OCI-LY1 (cell line): ENCODE measurements around the gene ZP1.
A peak's percentile ranks its signal among the peaks of the same experiment; 100 is the strongest.

Experiments
- H2AFZ ChIP-seq: fragments of 200-600 bp; sonication (generic), shearing (Covaris generic); 2 replicates; pipeline ENCODE4 v1.6.0; 2014; ENCODE audit warnings: antibody characterized with exemption, mild to moderate bottlenecking, low read length
- H3F3A ChIP-seq: fragments of 200-600 bp; sonication (generic), shearing (Covaris generic); 2 replicates; pipeline ENCODE4 v1.6.0; 2014; ENCODE audit warnings: mild to moderate bottlenecking, antibody characterized with exemption, low read length, moderate library complexity; ENCODE audit not compliant: insufficient read depth
- H3K27ac ChIP-seq: fragments of 200-600 bp; sonication (generic); 2 replicates; pipeline ENCODE4 v1.5.1; 2014; ENCODE audit warnings: low read length, mixed run types, mild to moderate bottlenecking, low read depth; ENCODE audit not compliant: poor library complexity, severe bottlenecking
- H3K27me3 ChIP-seq: fragments of 200-600 bp; sonication (generic); 2 replicates; pipeline ENCODE4 v1.6.0; 2014; ENCODE audit warnings: antibody characterized with exemption, mild to moderate bottlenecking, low read length, moderate library complexity; ENCODE audit not compliant: insufficient read depth
- H3K36me3 ChIP-seq: fragments of 200-600 bp; sonication (generic); 2 replicates; pipeline ENCODE4 v1.6.1; 2014; ENCODE audit warnings: mild to moderate bottlenecking, antibody characterized with exemption, low read length, moderate library complexity, mixed read lengths; ENCODE audit not compliant: insufficient read depth
- H3K4me1 ChIP-seq: fragments of 200-600 bp; sonication (generic); 2 replicates; pipeline ENCODE4 v1.5.1; 2014; ENCODE audit warnings: mild to moderate bottlenecking, low read length, moderate library complexity; ENCODE audit not compliant: insufficient read depth, severe bottlenecking
- H3K4me2 ChIP-seq: fragments of 200-600 bp; sonication (generic), shearing (Covaris generic); 2 replicates; pipeline ENCODE4 v1.6.1; 2014; ENCODE audit warnings: low read length
- H3K4me3 ChIP-seq: fragments of 200-600 bp; sonication (generic); 2 replicates; pipeline ENCODE4 v1.5.1; 2014; ENCODE audit warnings: low read length, low read depth, mild to moderate bottlenecking, mixed read lengths; ENCODE audit not compliant: poor library complexity, severe bottlenecking
- H3K79me2 ChIP-seq: fragments of 200-600 bp; shearing (Covaris generic); 2 replicates; pipeline ENCODE4 v1.6.1; 2016; ENCODE audit warnings: mixed run types, low read length, mixed read lengths; ENCODE audit not compliant: insufficient read depth
- H3K9ac ChIP-seq: fragments of 200-600 bp; sonication (generic), shearing (Covaris generic); 2 replicates; pipeline ENCODE4 v1.6.1; 2014; ENCODE audit warnings: mild to moderate bottlenecking, low read length, mixed read lengths
- H3K9me2 ChIP-seq: fragments of 200-600 bp; sonication (generic), shearing (Covaris generic); 2 replicates; pipeline ENCODE4 v1.6.1; 2014; ENCODE audit warnings: low read depth, mild to moderate bottlenecking, low read length, mixed read lengths
- H3K9me3 ChIP-seq: fragments of 200-600 bp; shearing (Covaris generic); 2 replicates; pipeline ENCODE4 v1.6.1; 2014; ENCODE audit warnings: low read length, mixed read lengths
- H4K20me1 ChIP-seq: fragments of 200-600 bp; sonication (generic), shearing (Covaris generic); 2 replicates; pipeline ENCODE4 v1.6.0; 2016; ENCODE audit warnings: mild to moderate bottlenecking, low read length; ENCODE audit not compliant: insufficient read depth
- CTCF ChIP-seq: fragments of 200-600 bp; sonication (generic), shearing (Covaris generic); IDR thresholded peaks from 2 replicates; pipeline ENCODE4 v1.5.1; 2017; ENCODE audit warnings: mild to moderate bottlenecking, antibody characterized with exemption, low read length, moderate library complexity, mixed read lengths
- EZH2 ChIP-seq: fragments of 200-600 bp; sonication (generic), shearing (Covaris generic); IDR thresholded peaks from 2 replicates; pipeline ENCODE4 v1.8.0; 2017; ENCODE audit warnings: borderline replicate concordance, mixed run types, mild to moderate bottlenecking, antibody characterized with exemption, low read length, moderate library complexity, mixed read lengths

ZP1 gene

GRCh38 chr11:60912223-60912850 lies 45.0 kb downstream of the ZP1 start:
- H3K79me2 ChIP-seq: peaks cover 10% of the 10 kb centered on the region; the same call in 1 of the 2 replicates
- peaks cover 9% of the 10 kb centered on the region for H3K36me3 ChIP-seq
- H3F3A ChIP-seq: 0 out of 2 replicates have a peak, but pooled peaks cover 3% of the 10 kb centered on the region
- H3K9ac ChIP-seq: no peak overlapping the region
- no peaks in the 10 kb centered on the region for H3K9me3 ChIP-seq
- H3K4me1 ChIP-seq: peaks cover 45% of the 10 kb centered on the region
- TF ChIP-seq EZH2 (no peak), CTCF (no peak)
- no peaks in the 10 kb centered on the region for H4K20me1 ChIP-seq
- H2AFZ ChIP-seq: no peak overlapping the region
- no peaks in the 10 kb centered on the region for H3K9me2 ChIP-seq
- no peak overlapping the region for H3K4me3 ChIP-seq
- H3K27me3 ChIP-seq: no peaks in the 10 kb centered on the region
- no peak overlapping the region for H3K27ac ChIP-seq
- H3K4me2 ChIP-seq: no peak overlapping the region

- peak overlapping the region; percentile 72 for H3K9ac ChIP-seq
- no peaks in the 10 kb centered on the region for H3K9me2 ChIP-seq
- peak overlapping the region; percentile 76 for H3K27ac ChIP-seq
- H3K9me3 ChIP-seq: no peaks in the 10 kb centered on the region
- no peaks in the 10 kb centered on the region for H3K27me3 ChIP-seq
- H3K4me1 ChIP-seq: peaks cover 41% of the 10 kb centered on the region
- peaks cover 13% of the 10 kb centered on the region; the same call in 1 of the 2 replicates for H3K79me2 ChIP-seq
- H4K20me1 ChIP-seq: no peaks in the 10 kb centered on the region
- peak overlapping the region; percentile 73 for H3K4me3 ChIP-seq
- H2AFZ ChIP-seq: peak overlapping the region; percentile 96
- 0 out of 2 replicates have a peak, but pooled peaks cover 3% of the 10 kb centered on the region for H3F3A ChIP-seq
- peaks cover 11% of the 10 kb centered on the region for H3K36me3 ChIP-seq
- peak overlapping the region; percentile 97 for H3K4me2 ChIP-seq
- TF ChIP-seq CTCF (no peak), EZH2 (no peak)
Measured at GRCh38 chr11:60912851-60913528, 45.6 kb downstream of the ZP1 start.

- Histone ChIP-seq H3K9me2 (no peaks in the 10 kb centered on the region), H2AFZ (peak within 1 kb of the TSS; percentile 96), H3K79me2 (peaks cover 13% of the 10 kb centered on the region; the same call in 1 of the 2 replicates), H3K9ac (peak within 1 kb of the TSS; percentile 72), H3K4me3 (peak within 1 kb of the TSS; percentile 73), H3F3A (0 out of 2 replicates have a peak, but pooled peaks cover 3% of the 10 kb centered on the region), H3K4me2 (peak within 1 kb of the TSS; percentile 97), H3K27ac (peak within 1 kb of the TSS; percentile 76), H4K20me1 (no peaks in the 10 kb centered on the region), H3K36me3 (peaks cover 12% of the 10 kb centered on the region), H3K9me3 (no peaks in the 10 kb centered on the region), H3K27me3 (no peaks in the 10 kb centered on the region), H3K4me1 (peaks cover 45% of the 10 kb centered on the region)
- TF ChIP-seq CTCF (no peak), EZH2 (no peak)
Measured at GRCh38 chr11:60913793-60914632, 46.7 kb downstream of the ZP1 start, which contains the start of gene TMEM109. Gene TMEM109 (plus strand): TSS chr11:60914158. CDS start chr11:60919694, 5,536 bp downstream.
